ENCODE data around the gene ZDHHC7.
"Not testable (repeated sequence)": the region's sequence is repeated elsewhere in the genome, so short reads cannot be mapped to it uniquely, and the experiment has no call there.

Gene ZDHHC7

GRCh38 chr16:84947022-84947421 lies 64.3 kb downstream of the ZDHHC7 start:
- no peak for DNase-seq (ENCODE audit: extremely low read depth, low read depth)
- TF ChIP-seq CTCF (IDR thresholded peaks at IDR 0.05; ENCODE audit: low read depth, low read length): no peak

- no peak for DNase-seq (ENCODE audit: extremely low read depth, low read depth)
- no peak for TF ChIP-seq CTCF (IDR thresholded peaks at IDR 0.05; ENCODE audit: low read depth, low read length)
Measured at GRCh38 chr16:84943620-84944019, 67.7 kb downstream of the ZDHHC7 start.

- no peak for TF ChIP-seq CTCF (IDR thresholded peaks at IDR 0.05; ENCODE audit: low read depth, low read length)
- DNase-seq (ENCODE audit: extremely low read depth, low read depth): no peak
Measured at GRCh38 chr16:84942786-84943185, 68.5 kb downstream of the ZDHHC7 start.

- no peak for TF ChIP-seq CTCF (IDR thresholded peaks at IDR 0.05; ENCODE audit: low read depth, low read length)
- DNase-seq (ENCODE audit: extremely low read depth, low read depth): no peak
Measured at GRCh38 chr16:84941921-84942320, 69.4 kb downstream of the ZDHHC7 start.

GRCh38 chr16:84940670-84941551 lies 70.4 kb downstream of the ZDHHC7 start:
- peak; percentile 35 for TF ChIP-seq CTCF (IDR thresholded peaks at IDR 0.05; ENCODE audit: low read depth, low read length)
- peak; percentile 44 for DNase-seq (ENCODE audit: extremely low read depth, low read depth)

GRCh38 chr16:84938616-84939015 lies 72.7 kb downstream of the ZDHHC7 start:
- not testable (repeated sequence) for DNase-seq (ENCODE audit: extremely low read depth, low read depth)

GRCh38 chr16:84937196-84938005 lies 73.9 kb downstream of the ZDHHC7 start:
- DNase-seq (ENCODE audit: extremely low read depth, low read depth): no peak
- TF ChIP-seq CTCF (IDR thresholded peaks at IDR 0.05; ENCODE audit: low read depth, low read length): no peak
